GM04504 (cell line): Measurements from ENCODE around the gene RIN3.

Experiments used
- DNase-seq: peaks from one replicate; pipeline ENCODE4 v3.0.0-alpha.2; 2012; ENCODE audit warnings: low read depth

The RIN3 gene

DNA sequence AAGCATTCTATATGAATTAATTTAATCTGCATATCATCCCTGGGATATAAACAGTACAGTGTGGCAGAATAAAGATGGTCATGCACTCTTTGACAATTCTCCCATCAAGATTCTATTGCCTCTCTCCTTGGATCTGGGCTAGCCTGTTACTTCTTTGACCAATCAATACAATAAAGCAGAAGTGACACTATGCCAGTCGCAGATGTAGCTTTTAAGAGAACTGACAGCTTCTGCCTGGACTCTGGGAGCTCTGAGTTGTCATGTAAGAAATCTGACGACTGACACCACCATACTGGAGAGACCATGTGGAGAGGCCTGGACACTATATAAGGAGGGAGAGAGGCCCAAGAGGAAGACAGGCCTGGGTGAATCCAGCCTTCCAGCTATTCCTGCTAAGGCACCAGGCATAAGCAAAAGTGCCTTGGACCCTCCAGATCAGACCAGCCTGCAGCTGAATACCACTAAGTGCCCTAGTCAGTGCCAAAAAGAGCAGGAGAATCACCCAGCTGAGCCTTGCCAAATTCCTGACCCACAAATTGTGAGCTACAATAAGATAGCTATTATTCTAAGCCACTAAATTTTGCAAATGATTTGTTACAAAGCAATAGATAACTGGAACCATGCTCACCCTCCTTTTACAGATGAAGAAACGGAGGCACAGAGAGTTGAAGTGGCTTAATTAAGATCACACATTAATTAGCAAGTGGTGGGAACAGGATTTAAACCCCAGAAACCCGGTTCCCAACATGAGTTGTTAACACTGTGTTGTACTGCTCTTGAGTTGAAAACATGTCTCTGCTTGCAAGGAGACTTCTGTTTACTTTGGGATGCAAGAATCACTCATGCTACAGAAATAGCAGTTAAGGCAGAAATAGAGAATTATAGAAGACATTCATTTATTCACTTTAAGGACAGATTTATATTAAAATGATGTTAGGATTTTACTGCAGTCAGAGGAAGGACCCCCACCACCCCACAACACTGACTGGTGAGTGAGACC, 84.6 kb downstream of the RIN3 start:
- no peak for DNase-seq

DNA sequence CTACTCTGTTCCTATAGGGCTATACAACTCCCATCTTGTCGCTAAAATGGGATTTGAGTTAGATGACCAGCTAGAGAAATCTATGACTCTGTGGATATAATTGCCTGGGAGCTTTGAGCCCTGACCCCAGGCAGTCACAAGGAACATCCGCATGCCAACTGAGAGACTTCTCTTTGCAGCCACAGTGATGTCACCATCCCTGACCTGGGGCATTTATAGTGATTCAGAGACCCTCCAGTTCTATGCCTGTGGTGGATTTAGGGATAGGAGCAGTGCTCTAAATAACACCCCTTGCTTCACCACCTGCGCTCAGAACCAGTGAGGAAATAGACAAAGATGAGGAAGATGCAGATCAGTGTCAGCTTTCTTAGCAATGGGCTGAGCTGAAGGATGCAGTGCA, 86.2 kb downstream of the RIN3 start:
- DNase-seq = no peak

DNA sequence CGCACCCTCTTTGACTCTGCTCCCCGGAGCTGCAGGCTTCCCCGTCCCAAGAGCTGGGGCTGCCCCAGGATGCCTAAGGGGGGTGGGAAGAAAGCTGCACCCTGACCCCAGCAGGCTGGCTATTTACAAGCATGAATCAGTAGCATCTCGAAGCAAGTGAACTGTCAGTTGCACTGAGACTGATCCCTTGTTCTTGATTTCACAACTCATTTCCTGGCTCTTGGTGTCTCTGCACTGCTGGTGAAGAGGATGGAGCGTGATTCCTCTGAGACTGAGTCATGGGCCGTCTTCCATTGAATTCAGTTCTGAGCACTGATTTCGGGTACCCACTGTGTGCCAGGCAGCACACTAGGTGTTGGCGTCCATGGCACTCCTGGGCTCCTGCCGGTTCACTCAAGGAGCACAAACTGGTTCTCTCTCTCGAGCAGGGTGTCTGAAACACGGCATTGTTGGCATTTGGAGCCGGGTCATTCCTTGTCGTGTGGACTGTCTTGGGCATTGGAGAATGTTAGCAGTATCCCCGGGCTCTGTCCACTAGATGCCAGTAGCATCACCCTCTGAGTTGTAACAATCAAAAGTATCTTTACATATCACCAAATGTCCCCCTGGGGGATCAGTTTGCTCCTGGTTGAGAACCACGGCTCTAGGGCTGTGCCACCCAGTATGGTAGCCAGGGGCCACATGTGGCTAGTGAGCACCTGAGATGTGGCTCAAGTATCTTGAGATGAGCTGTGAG, 86.9 kb downstream of the RIN3 start:
- peak; percentile 82 for DNase-seq

DNA sequence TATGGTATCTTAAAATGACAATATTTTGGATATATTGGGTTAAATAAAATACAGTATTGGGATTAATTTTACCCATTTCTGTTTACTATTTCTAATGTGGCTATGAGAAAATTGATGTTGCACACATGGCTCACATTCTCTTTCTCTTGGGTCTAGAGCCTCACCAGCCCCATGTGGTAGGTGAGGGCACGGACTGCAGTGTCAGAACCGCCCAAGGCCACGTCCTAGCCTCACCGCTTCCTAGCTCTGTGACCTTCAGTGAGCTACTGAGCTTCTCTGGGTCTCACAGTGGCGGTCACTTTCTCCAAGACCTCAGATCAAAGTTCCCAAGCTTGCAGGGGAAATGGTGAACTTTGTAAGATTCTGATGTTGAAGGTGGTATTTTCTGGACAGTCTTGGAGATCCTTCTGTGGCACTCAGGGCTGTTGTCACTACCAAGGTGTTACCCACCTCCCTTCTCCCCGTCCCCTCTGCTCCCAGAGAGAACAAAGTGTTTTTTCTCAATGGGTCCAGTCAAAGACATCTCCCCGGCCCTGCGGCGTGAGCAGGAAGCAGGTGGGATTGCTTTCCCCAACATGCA, 87.6 kb downstream of the RIN3 start:
- DNase-seq = no peak

DNA sequence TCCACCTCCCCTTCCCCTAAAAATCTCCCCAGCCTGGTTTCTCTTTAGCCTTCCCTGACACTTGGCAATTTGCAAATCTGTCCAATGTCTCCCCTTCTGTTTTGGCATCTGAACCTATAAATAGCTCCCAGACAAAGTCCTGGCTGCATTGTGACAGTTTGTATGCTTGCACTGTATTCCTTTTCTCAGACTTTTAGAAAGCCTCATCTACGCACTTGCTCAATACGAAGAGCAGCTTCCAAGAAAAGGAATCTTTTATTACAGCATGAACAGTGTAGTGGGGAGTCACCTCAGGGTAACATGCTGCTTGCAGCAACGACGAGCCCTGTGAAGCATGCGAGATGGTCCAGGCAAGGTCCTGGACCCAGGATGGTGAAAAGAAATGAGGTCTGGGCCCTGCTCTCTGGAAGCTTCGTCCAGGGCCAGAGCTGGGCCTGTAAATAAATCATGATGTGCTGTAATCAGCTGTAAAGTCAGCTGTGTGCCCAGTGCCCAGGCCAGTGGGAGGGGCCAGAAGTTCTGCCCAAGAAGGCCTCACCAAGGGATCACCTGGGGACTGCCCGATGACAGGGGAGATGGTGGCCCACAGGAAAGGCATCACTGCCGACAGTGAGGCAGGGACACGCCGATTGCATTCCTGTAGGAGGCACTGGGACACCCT, 88.3 kb downstream of the RIN3 start:
- no peak for DNase-seq

DNA sequence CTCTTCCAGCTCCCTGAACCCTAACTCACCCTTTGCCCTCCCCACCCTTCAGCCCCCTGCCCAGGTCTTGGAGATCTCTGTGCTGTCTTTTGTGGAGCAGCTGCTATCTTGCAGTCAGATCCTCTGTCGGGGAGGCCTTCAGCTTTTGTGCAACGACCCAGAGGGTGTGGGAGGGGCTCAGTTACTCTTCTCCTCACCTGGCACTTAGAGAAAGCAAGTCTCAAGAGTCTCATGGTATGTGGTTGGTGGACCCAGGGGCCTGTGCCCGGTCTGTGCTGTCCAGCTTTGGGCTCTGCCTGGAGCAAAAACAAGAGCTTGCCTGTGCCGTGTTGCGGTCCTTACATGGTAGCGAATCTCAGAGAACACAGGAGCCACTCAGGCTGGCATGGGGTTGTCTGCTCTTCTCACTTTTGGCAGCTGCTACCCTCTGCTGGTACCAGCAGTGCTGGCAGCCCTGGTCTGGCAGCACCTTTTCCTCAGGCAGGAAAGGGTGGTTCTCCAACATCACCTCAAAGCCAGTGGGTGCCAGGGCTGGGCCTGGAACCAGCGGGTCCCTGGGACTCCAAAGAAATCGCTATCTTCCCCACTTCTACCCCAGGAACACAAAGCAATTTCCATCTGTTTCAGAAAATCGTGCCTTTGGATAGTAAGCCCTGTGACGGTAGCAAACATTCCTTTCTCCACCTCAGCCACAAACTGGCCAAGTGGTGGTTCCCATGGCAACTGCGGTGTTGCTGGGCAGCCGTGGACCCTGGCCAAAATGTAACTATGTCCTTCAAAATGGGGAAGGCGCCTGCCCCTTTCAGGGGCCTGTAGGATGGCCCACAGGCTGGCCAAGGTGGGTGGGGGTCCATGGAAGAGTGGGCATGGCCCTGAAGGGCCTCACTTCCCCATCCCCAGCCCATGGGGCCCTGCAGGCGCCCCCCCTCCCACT, 90.0 kb downstream of the RIN3 start:
- no peak for DNase-seq

DNA sequence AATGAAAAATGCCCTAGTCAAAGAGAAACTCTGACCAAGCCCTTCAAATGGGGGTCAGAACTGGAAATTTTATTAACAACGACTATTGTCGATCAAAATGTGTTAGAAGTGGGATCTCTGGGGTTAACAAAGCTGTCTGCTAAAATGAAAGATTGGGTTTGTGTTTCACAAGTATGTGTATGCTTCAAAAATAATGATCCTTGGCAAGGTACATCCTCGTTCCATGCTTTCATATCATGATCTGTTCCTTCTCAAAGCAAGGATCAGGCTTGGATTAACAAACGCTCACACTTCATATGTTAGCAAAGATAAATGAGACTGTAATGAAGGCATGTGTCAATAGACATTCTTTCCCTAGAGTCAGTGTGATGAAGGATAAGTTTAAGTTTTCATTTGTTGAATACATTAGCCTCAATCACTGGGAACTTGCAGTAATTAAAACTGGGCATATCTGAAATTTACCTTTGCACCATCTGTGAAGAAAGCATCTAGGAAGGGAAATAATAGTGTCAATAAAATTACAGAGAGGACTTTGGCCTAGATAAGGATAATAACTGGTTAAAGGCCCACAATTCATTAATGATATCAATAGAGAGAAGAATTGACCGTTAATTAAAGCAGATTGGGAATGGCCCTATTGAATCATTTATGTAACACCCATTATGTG, 91.8 kb downstream of the RIN3 start:
- DNase-seq = no peak

DNA sequence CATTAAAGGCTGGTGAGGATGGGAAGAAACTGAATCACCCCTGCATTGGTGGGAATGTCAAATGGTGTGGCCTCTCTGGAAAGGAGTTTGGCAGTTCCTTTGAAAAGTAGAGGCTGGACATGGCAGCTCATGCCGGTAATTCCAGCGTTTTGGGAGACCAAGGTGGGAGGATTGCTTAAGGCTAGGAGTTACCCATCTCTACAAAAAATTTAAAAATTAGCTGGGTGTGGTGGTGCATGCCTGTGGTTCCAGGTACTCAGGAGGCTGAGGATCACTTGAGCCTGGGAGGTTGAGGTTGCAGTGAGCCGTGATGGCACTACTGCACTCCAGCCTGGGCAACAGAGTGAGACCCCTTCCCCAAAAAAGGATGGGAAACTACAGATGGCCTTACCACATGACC, 93.7 kb downstream of the RIN3 start:
- DNase-seq = no peak

DNA sequence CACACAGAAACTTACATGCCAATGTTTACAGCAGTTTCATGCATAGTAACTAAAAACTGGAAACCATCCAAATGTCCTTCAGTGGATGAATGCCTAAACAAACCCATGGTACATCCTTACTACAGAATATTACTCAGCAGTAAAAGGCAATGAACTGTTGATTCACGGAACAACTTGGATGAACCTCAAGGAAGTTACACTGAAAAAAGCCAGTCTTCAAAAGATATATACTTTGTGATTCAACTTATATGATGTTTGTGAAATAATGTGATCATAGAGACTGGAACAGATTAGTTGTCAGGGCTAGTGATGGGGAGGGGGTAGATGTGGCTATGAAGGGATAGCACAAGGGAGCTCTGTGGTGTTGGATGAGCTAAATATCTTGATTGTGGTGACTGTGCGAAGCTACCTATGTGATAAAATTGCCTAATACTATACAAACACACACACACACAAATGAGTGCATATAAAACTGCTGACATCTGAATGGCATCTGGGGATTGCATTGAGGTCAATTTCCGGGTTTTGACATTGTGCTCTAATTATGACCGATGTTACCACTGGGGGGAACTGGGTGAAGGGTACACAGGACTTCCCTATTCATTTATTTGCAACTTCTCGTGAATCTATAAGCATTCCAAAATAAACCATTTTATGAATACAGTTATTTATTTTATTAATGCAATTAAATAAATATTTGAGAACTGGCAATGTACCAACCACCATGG, 94.3 kb downstream of the RIN3 start:
- DNase-seq = peak; percentile 65

DNA sequence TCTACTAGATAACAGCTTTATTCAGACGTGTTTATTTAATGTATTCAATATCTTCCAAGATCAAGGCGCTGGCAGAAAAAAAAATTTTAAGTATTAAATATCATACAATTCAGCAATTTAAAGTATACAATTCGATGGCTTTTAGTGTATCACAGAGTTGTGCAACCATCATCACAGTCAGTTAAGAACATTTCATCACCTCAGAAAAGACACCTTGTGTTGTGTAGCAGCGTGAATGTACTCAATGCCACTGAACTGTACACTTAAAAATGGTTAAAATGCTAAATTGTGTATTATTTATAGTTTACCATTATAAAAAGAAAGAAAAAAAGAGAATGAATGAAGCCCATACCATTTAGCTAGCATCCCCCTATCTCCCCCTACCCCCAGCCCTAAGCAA, 96.4 kb downstream of the RIN3 start:
- no peak for DNase-seq

DNA sequence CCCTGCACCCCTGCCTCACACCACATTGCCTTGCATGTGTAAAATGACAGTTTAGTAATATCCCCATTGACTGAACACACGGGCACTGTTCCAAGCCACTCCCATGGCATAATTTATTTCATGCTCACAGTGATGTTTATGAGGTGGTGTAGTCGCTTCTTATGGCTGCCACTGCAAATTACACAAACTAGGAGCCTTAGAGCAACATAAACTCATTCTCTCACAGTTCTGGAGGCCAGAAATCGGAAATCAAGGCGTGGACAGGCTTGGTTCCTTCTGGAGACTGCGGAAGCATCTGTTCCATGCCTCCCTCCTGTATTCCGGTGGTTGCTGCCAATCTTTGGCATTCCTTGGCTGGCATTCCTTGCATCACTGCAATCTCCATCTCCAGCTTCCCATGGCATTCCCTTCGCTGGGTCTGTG, 97.3 kb downstream of the RIN3 start:
- DNase-seq = no peak

DNA sequence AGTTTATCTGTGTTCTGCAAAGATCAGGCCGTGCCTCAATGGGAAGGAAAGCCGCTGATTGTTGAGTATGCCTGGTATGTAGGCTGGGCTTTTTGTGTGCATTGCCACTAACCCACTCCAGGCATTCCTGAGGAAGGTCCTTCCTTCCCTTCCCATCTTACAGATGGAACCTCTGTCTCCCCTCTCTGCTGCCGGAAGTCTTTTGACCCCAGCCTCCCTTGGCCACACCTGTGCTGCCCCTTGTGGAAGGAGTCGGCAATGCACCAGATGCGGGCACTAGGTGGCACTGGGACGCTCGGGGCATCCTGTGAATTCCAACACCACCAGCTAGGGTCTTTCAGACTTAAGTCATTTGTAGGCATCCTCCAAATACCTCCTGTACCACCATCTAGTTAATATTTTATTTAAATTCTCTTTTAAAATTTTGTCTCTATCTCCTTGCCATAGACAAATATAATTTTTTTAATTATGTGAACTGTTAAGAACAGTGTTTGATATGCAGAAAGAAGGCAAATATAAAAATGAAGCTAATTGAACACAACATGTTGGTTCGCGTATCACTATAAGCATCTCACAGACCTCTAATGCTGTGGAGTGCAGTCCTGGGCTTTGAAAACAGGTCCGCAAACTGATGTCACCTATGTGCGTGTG, 99.6 kb downstream of the RIN3 start:
- no peak for DNase-seq

DNA sequence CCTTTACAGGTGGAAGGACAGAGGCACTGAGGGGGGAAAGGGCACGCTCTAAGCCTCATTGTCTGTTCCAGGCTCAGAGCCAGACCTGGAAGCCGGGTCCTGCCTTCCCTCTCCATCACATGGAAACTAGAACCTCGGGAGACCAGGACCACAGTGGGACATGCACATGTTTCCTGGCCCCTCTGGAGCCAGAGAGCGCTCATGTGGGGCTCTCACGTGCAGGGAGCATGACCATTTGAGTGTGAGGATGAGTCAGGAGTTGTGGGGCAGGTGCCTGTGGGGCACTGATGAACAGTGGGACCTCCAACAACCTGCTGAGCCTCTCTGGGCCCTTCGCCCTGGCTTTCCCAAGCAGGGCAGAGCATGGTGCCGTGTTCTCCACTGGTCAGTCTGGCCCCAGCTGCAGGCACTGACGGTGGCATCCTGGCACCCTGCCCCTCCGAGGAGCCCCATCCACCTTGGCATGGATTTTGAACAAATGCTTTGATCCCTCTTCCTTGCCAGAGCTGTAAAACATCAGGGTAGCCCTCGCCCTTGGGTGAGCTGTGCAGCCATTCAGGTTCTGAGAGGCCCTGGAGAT, 100.2 kb downstream of the RIN3 start:
- DNase-seq = no peak

DNA sequence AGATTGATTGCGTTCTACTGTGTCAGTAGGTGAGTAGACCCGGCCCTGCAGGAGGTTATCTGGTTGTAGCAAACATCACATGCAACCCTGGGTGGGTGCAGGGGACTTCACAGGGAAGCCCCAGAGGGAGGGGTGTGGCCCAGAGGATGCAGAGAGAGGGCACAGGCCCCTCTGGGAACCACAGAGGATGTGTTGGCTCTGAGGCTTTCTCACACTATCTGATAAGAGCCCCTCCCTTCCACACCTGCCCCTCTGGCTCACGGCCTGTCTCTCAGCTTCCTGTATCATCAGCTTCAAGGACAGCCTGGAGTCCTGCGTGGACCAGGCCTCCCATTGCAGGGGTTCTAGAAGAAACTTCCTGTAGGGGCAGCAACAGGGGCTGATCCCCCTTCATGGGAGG, 101.9 kb downstream of the RIN3 start:
- no peak for DNase-seq

DNA sequence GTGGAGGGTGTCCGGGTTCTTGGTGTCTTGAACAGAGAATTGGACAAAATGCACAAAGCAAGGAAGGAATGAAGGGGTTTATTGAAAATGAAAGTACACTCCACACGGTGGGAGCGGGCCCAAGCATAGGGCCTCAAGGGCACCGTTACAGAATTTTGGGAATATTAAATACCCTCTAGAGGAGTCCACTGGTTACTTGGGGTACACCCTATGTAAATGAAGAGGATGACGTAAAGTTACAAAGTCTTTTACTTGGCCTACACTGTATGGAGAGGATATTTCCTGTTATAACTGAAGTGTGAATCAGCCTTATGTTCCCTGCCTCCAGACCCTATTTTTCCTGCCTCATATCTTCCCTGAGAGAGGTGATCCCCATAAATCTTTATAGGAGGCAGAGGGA, 102.6 kb downstream of the RIN3 start:
- no peak for DNase-seq

DNA sequence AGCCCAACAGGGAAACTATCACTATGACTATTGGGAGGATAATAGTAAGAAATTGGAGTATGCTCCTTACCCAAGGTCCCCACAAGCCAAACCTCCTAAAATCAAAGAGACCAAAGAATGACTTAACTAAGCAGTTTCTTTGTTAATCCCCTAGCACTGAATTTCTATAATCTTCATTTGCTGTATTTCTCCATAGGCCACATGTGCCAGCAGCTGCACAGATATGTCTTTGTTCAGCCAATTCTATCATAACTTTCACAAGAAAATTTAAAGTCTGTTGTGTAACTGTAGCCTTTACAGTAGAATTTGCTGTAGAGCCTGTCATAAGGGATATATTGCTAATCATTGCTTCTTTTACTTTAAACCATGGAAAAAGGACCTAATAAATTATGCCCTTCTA, 104.0 kb downstream of the RIN3 start:
- no peak for DNase-seq

DNA sequence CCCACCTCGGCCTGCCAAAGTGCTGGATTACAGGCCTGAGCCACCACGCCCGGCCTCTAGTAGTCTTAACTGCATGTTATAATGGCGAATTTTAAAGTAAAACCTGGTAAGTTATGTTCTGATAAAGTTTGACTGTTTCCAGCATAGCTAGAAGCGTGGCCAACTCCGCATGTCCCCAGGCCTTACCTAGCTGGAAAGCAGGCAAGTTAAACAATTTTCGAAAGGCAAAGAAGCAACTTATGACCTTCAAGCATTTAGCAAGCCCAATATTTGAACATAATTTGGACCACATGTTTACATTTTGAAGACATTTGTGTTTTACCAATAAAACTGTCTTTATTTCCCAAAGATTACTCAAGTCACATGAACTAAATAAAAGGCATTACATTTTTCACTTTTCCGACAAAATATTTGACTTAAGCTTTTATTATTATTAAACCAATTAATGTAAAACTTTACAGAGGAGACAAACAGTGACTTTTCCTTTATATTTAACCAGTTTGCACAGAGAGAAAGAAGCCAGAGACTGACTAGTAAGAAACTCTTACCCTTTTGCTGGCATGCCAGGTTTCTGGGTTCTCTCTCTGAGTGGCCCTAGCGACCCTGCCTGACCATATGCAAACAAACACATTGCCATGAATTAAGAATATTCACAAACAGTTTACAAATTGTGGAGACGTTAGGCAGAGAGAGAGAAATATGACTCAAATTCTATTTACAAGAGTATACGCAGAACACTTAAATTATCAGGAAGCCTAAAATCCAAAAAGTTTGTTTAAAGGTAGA, 106.3 kb downstream of the RIN3 start:
- DNase-seq = no peak

DNA sequence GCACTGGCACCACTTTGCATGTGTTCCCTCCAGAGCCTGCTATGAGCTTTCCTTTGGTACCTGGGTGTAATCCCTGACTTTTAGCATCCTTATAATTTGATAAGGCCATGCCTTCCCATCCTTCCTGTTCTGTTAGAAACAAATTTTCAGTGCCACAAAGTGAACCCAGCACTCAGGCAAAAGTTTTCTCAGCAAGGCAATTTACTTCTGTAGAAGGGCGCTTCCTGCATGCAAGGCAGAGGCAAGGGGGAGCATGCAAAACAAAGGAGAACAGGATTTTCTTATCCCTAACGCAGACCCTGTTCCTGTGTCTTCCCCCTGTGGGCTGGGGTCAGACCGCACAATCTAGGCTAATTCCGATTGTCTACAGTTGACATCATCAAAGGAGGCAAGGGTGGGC, 108.7 kb downstream of the RIN3 start:
- DNase-seq = no peak
